C4-2B (cell line): ENCODE data around the gene TSPAN9.

Experiments
- ZFX ChIP-seq: fragments of 450-650 bp; IDR thresholded peaks from 2 replicates; pipeline ENCODE4 v1.6.1; 2017
- TF ChIP-seq, protein P1 (sequence below): fragments of 450-650 bp; conservative IDR thresholded peaks from 2 replicates; pipeline ENCODE4 v1.5.1; 2017; ENCODE audit warnings: mild to moderate bottlenecking

DNA sequence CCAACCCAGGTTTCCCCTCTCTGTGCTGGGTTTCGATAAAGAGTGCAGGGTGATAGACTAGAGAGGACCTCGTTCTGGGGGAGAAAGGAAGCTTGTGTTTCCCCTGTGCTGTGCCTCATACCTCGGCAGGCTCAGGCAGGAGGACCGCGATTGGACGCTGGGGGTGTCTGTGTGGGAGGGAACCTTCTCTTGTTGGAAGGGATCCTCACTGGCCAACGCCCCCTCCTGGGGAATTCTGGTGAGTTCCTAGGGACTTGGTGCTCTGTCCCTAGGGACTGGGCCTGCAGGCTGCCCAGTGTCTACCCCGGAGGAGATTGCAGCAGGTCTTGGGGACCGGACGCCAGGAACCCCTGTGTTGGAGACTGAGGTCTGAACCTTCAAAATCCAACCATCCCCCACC is 256.4 kb downstream of the TSPAN9 start:
- TF ChIP-seq, protein P1, sequence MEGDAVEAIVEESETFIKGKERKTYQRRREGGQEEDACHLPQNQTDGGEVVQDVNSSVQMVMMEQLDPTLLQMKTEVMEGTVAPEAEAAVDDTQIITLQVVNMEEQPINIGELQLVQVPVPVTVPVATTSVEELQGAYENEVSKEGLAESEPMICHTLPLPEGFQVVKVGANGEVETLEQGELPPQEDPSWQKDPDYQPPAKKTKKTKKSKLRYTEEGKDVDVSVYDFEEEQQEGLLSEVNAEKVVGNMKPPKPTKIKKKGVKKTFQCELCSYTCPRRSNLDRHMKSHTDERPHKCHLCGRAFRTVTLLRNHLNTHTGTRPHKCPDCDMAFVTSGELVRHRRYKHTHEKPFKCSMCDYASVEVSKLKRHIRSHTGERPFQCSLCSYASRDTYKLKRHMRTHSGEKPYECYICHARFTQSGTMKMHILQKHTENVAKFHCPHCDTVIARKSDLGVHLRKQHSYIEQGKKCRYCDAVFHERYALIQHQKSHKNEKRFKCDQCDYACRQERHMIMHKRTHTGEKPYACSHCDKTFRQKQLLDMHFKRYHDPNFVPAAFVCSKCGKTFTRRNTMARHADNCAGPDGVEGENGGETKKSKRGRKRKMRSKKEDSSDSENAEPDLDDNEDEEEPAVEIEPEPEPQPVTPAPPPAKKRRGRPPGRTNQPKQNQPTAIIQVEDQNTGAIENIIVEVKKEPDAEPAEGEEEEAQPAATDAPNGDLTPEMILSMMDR, result no peak
- TF ChIP-seq ZFX, result no peak
